IPS-11a (cell line): ENCODE results near the gene TOPBP1.
"Not testable (repeated sequence)": the region's sequence is repeated elsewhere in the genome, so short reads cannot be mapped to it uniquely, and the experiment has no call there.

Source experiments
- H3K4me3 ChIP-seq: one replicate; pipeline ENCODE4 v1.5.1; 2013; ENCODE audit warnings: low read depth, low read length, control low read depth

Gene TOPBP1

GRCh38 chr3:133573054-133573628 lies 88.6 kb downstream of the TOPBP1 start:
- peak overlapping the region; percentile 25 for H3K4me3 ChIP-seq

- H3K4me3 ChIP-seq: peak overlapping the region; percentile 25
These were observed 89.3 kb downstream of the TOPBP1 start for GRCh38 chr3:133572158-133573053.

GRCh38 chr3:133570937-133571320 lies 90.8 kb downstream of the TOPBP1 start:
- no peak overlapping the region for H3K4me3 ChIP-seq

- H3K4me3 ChIP-seq: no peak overlapping the region
These were observed 91.4 kb downstream of the TOPBP1 start for GRCh38 chr3:133570139-133570936.

- H3K4me3 ChIP-seq: no peak overlapping the region
These were observed 93.3 kb downstream of the TOPBP1 start for GRCh38 chr3:133568294-133569014.

- H3K4me3 ChIP-seq: no peak overlapping the region
These were observed 97.9 kb downstream of the TOPBP1 start for GRCh38 chr3:133563816-133564215.

- H3K4me3 ChIP-seq: no peak overlapping the region
These were observed 98.6 kb downstream of the TOPBP1 start for GRCh38 chr3:133563186-133563591.

- H3K4me3 ChIP-seq: no peak overlapping the region
These were observed 99.4 kb downstream of the TOPBP1 start for GRCh38 chr3:133562376-133562775.

GRCh38 chr3:133561679-133562078 lies 100.1 kb downstream of the TOPBP1 start:
- H3K4me3 ChIP-seq: no peak overlapping the region

- H3K4me3 ChIP-seq: not testable (repeated sequence)
These were observed 110.2 kb downstream of the TOPBP1 start for GRCh38 chr3:133551589-133551988.
